ENCODE measurements around the gene PTPRN2.

PTPRN2 gene

GRCh38 chr7:157691586-157692459, 895.8 kb downstream of the PTPRN2 start:
- no peak for DNase-seq

- DNase-seq = no peak
Measured at GRCh38 chr7:157690833-157691585, 896.6 kb downstream of the PTPRN2 start.

- no peak for DNase-seq
Measured at GRCh38 chr7:157690058-157690832, 897.4 kb downstream of the PTPRN2 start.

- DNase-seq = no peak
Measured at GRCh38 chr7:157689269-157690057, 898.2 kb downstream of the PTPRN2 start.

GRCh38 chr7:157688533-157689268, 898.9 kb downstream of the PTPRN2 start:
- no peak for DNase-seq

GRCh38 chr7:157687845-157688532, 899.6 kb downstream of the PTPRN2 start:
- no peak for DNase-seq

- no peak for DNase-seq
Measured at GRCh38 chr7:157687158-157687557, 900.5 kb downstream of the PTPRN2 start.

- no peak for DNase-seq
Measured at GRCh38 chr7:157686285-157686894, 901.2 kb downstream of the PTPRN2 start.

- no peak for DNase-seq
Measured at GRCh38 chr7:157685430-157686284, 902.0 kb downstream of the PTPRN2 start.

- DNase-seq = no peak
Measured at GRCh38 chr7:157684909-157685429, 902.7 kb downstream of the PTPRN2 start.

- no peak for DNase-seq
Measured at GRCh38 chr7:157684157-157684908, 903.3 kb downstream of the PTPRN2 start.

GRCh38 chr7:157683747-157684156, 903.9 kb downstream of the PTPRN2 start:
- DNase-seq = no peak

GRCh38 chr7:157682946-157683746, 904.5 kb downstream of the PTPRN2 start:
- DNase-seq = no peak

- DNase-seq = no peak
Measured at GRCh38 chr7:157682064-157682945, 905.3 kb downstream of the PTPRN2 start.

GRCh38 chr7:157679607-157680006, 908.0 kb downstream of the PTPRN2 start:
- no peak for DNase-seq

GRCh38 chr7:157678501-157678900, 909.1 kb downstream of the PTPRN2 start:
- no peak for DNase-seq
